Heart left ventricle (tissue), 13 donors: Measurements from ENCODE around the gene ACBD3.

Source experiments
- POLR2A ChIP-seq, 2 donors: fragments of 450-650 bp; IDR thresholded peaks; one replicate each; pipeline ENCODE4 v1.6.1; 2017; ENCODE audit warnings: antibody characterized with exemption in 2 of 2, mild to moderate bottlenecking in 2 of 2, moderate library complexity in 2 of 2
- TF ChIP-seq, protein P1 (sequence below), 12 donors: fragments of 200-600 bp; sonication (generic) in 4 of 12; IDR thresholded peaks; one replicate each; pipeline versions ENCODE4 v1.5.0 to v1.8.0; 2018 to 2022; ENCODE audit warnings: antibody characterized with exemption in 12 of 12, mild to moderate bottlenecking in 5 of 12
- donor health status: ischemic (EF 13 %, LVEDD 7.1; RV severe dilation, severe dysfunction).
- donor health status: DM: no; HTN: yes; CAD: no.
- donor health status: DM: no; HTN: no; CAD: no.
- donor health status: ischemic (EF 25% LVEDD 6.9; RV normal size, moderate dysfunction).
- donor health status: ischemic (EF 25% LVEDD 5.7; RV mildly dilated, moderate dysfunction).
- donor health status: ischemic (EF 35%, LVEDD 5.7; RV mildly dilated, moderate dysfunction).
- donor health status: nonischemic (EF 11% LVEDD 7.7; RV severe dilation, severe dysfunction).
- donor health status: DM: yes; HTN: yes; CAD: no.
- donor health status: PGD.
- donor health status: ischemic (EF 29% LVEDD 5.4; RV normal size, mild dysfunction).
- donor health status: nonischemic (EF 23%, LVEDD 6.1; RV moderate dilation, normal function).

DNA sequence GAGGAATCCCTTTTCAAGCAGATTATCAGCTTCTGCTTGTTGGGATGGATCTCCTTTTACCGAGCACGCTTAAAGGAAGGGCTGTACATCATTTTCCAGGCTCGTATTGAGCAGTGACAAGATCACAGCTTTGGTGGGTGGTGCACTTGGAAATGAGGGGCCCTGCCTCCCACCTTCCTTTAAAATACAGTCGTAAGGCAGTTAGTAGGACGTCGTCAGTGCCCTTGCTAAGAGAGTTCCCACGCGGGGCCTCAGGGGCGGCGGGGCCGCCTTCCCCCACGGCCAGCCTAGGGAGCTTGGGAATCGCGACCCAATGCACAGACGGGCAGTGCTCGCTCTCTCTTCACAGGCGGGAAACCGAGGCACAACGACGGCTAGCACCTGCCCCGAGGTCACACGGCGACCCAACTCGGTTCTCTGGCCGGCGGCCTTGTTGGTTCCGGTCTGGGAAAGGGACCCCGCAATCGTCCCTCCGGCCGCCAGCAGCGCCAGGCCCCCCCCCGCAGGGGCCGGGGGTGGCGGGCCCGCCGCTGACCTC is 65.4 kb downstream of the ACBD3 start:
- TF ChIP-seq, protein P1, sequence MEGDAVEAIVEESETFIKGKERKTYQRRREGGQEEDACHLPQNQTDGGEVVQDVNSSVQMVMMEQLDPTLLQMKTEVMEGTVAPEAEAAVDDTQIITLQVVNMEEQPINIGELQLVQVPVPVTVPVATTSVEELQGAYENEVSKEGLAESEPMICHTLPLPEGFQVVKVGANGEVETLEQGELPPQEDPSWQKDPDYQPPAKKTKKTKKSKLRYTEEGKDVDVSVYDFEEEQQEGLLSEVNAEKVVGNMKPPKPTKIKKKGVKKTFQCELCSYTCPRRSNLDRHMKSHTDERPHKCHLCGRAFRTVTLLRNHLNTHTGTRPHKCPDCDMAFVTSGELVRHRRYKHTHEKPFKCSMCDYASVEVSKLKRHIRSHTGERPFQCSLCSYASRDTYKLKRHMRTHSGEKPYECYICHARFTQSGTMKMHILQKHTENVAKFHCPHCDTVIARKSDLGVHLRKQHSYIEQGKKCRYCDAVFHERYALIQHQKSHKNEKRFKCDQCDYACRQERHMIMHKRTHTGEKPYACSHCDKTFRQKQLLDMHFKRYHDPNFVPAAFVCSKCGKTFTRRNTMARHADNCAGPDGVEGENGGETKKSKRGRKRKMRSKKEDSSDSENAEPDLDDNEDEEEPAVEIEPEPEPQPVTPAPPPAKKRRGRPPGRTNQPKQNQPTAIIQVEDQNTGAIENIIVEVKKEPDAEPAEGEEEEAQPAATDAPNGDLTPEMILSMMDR (IDR thresholded peaks at IDR 0.05): no peak
- no peak for TF ChIP-seq POLR2A (IDR thresholded peaks at IDR 0.05)
